ENCODE results near the gene PTPN1.
"Not testable (repeated sequence)": the region's sequence is repeated elsewhere in the genome, so short reads cannot be mapped to it uniquely, and the experiment has no call there.

Gene PTPN1

GRCh38 chr20:50509923-50510705 lies at the start of gene PTPN1:
PTPN1 (plus strand) TSS chr20:50510383; CDS start chr20:50510528, 145 bp downstream.
- DNase-seq (ENCODE audit: low read depth), result peak; percentile 96

GRCh38 chr20:50460608-50461267 lies 49.4 kb upstream of the PTPN1 start:
- peak; percentile 63 for DNase-seq (ENCODE audit: low read depth)

GRCh38 chr20:50462093-50462690 lies 48.0 kb upstream of the PTPN1 start:
- no peak for DNase-seq (ENCODE audit: low read depth)

DNA sequence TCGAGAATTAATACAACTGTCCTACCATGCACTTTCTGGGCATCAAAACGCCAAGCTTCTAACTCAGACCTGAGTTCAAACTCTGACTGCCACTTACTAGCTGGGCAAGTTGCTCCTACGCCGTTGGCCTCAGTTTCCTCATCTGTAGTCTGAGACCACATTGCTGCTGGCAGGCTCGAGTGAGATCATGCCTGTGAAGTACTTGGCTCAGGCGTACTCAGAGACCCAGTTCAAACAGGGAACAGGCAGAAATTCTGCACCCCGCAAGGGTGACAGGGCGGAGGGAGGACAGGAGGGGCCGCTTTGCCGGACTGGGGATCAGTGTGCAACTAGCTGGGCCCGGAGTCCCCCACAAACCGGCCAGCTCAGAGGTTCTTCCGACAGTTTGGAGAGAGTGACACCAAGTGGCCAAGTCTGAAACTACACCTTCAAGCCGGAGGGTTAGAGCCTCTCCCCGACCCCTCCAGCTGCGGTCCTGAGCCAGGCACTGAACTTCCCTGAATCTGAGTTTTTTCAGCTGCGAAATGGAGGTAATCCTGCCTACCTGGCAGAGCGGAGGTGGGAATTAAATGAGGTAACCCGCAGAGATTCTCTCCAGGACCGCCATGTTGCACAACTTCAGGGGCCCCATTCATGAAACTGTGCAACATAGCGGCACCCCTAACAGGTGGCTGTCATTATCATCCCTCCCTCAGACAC lies 46.0 kb upstream of the PTPN1 start:
- DNase-seq (ENCODE audit: low read depth), result peak; percentile 25

- no peak for DNase-seq (ENCODE audit: low read depth)
These were observed 45.2 kb upstream of the PTPN1 start for GRCh38 chr20:50464725-50465650.

- no peak for DNase-seq (ENCODE audit: low read depth)
These were observed 43.0 kb upstream of the PTPN1 start for GRCh38 chr20:50467174-50467573.

- no peak for DNase-seq (ENCODE audit: low read depth)
These were observed 42.3 kb upstream of the PTPN1 start for GRCh38 chr20:50467718-50468356.

- no peak for DNase-seq (ENCODE audit: low read depth)
These were observed 41.8 kb upstream of the PTPN1 start for GRCh38 chr20:50468378-50468798.

DNA sequence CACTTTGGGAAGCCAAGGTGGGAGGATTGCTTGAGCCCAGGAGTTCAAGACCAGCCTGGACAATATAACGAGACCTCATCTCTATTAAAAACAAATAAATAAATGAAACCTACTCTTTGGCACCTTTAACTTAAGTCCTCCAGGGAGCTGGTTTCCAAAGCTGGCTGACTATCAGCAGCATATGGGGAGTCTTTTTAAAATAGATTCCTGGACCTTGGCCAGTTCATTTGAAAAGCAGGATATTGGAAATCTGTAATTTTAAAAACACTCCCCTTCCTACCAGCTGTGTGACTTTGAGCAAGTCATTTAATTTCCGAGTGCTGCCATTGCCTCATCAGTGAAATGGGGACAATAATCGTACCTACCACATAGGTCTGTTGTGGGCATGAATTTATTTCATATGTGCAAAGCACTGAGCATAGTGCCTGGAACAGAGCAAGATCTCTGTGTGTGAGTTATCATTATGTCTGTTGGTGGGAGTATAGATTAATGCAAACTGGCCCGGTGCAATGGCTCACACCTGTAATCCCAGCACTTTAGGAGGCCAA lies 40.9 kb upstream of the PTPN1 start:
- DNase-seq (ENCODE audit: low read depth), result no peak

GRCh38 chr20:50469796-50470195 lies 40.4 kb upstream of the PTPN1 start:
- no peak for DNase-seq (ENCODE audit: low read depth)

- no peak for DNase-seq (ENCODE audit: low read depth)
These were observed 39.8 kb upstream of the PTPN1 start for GRCh38 chr20:50470264-50470858.

GRCh38 chr20:50471231-50471630 lies 39.0 kb upstream of the PTPN1 start:
- DNase-seq (ENCODE audit: low read depth), result no peak

GRCh38 chr20:50472693-50473664 lies 37.2 kb upstream of the PTPN1 start:
- DNase-seq (ENCODE audit: low read depth), result no peak

GRCh38 chr20:50474356-50474755 lies 35.8 kb upstream of the PTPN1 start:
- DNase-seq (ENCODE audit: low read depth), result not testable (repeated sequence)

DNA sequence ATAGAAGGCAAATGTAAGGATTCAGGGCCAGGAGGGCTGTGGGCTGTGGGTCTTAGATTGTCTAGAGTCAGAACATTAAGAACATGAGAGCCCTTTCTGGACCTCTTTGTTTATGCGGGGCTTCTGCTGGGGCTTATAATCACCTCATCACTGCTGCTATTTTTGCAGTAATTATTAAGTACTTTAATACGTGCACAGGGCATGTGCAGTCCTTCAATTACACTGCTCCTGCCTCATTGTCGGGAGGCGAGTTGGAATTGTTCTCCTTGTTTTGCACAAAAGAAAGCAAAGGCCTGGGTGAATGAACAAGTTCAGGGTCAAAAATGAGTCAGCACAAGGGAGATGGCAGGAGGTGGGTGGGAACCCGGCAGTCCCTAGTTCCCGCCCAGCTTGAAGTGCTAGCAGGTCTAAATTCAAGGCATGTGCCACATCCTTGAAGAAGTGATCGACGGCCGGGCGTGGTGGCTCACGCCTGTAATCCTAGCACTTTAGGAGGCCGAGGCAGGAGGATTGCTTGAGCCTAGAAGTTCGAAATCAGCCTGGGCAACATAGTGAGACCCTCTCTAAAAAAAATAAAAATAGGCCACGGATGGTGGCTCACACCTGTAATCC lies 34.4 kb upstream of the PTPN1 start:
- DNase-seq (ENCODE audit: low read depth), result no peak

DNA sequence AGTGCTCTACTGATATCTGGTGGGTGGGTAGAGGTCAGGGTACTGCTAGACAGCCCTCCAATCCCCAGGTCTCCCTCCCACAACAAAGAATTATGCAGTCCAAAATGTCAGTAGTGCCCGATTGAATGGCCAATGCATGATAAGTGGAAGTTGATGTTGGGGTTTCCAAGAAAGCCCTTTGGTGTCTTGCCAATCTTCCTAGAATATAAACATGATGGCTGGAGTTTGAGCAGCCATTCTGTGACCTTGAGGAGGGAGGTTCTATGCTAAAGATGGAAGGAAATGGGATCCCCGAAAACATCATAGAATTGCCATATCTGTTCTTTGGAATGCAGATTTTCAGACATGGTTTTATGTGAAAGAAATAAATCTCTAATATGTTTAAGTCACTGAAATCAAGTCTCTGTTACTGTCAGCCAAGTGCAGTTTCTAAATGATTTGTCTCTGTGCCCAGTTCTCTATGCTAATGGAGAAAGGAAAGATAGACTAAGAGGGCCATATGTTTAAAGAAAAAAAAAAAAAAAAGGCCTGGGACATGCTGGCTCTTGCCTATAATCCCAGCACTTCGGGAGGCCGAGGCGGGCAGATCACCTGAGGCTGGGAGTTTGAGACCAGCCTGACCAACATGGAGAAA lies 32.8 kb upstream of the PTPN1 start:
- DNase-seq (ENCODE audit: low read depth), result no peak

GRCh38 chr20:50478162-50478990 lies 31.8 kb upstream of the PTPN1 start:
- peak; percentile 55 for DNase-seq (ENCODE audit: low read depth)
